HT1080 (cell line): Measurements from ENCODE around the gene PLCXD1. TPM values are rescaled to one million over a fixed set of nuclear protein-coding genes. Genes with fewer than 3 reads are reported as not detected.
A peak's percentile ranks its signal among the peaks of the same experiment; 100 is the strongest.
"Not testable (repeated sequence)": the region's sequence is repeated elsewhere in the genome, so short reads cannot be mapped to it uniquely, and the experiment has no call there.

ENCODE experiments used
- DNase-seq: peaks from one replicate; pipeline ENCODE4 v3.0.0-alpha.2; 2015; ENCODE audit warnings: low read depth
- total RNA-seq: library from RNA; depleted of rRNA; stranded (reverse); fragments of >200 nt; shearing (Covaris generic); gene quantifications from 2 replicates; pipeline ENCODE4 v1.2.3, GENCODE V29; 2014

The PLCXD1 gene
- total RNA-seq, 1 experiment from 2014 or later: 19.9 TPM

- no peak for DNase-seq
These were observed 35.5 kb downstream of the PLCXD1 start for GRCh38 chrX:316351-317325.

DNA sequence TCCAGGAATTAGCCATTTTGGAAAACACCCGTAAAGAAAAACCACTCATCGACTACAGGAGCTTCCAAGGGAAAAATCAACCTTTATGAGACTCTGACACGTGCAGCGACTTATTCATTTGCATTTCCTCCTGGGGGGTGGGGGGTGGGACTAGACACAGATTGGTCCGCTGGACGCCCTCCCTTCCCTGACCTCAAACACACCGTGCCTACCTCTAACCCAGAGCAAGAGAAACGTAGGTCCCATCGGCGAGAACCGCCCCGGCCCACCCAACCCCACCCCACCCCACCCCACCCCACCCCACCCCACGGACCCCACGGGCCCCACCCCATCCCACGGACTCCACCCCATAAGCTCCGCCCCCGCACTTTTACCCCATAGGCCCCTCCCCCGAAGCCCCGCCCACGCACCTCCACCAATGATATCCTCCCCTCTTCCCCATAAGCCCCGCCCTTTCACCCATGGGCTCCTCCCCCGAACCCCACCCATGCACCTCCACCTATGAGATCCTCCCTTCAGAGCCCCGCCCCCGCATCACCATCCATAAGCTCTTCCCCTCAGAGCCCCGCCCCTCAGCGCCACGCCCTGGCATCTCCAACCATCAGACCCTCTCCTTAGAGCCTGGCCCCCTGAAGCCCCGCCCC lies 36.4 kb downstream of the PLCXD1 start:
- no peak for DNase-seq

DNA sequence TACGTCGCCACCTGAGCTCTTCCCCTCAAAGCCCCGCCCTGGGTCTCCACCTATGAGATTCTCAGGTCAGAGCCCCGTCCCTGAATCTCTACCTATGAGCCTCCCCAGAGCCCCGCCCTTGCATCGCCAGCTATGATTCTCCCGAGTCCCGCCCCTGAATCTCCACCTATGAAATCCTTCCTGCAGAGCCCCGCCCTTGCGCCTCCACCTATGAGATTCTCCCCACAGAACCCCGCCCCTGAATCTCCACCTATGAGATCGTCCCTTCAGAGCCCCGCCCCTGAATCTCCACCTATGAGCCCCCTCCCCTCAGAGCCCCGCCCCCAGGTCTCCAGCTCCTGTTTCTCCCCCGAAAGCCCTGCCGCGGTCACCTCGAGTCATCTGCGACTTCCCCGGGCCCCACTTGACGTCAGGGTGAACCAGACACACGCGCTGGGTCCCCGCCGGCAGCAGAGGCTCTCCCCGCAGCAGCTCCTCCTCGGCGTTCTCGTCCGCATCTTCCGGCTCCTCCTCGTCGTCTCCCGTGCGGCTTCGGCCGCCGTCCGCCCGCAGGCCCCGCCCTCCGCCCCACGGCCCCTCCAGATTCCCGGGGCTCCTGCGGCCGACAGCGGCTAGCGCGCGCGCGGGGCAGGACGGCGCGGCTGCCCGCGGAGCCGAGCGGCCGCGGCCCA lies 37.0 kb downstream of the PLCXD1 start:
- peak; percentile 95 for DNase-seq

GRCh38 chrX:318739-319578 lies 37.8 kb downstream of the PLCXD1 start, which contains the start of gene GTPBP6:
Gene GTPBP6, minus strand, starts transcription at chrX:318796. Its CDS starts 9 bp downstream, at chrX:318787.
- DNase-seq: peak; percentile 100

DNA sequence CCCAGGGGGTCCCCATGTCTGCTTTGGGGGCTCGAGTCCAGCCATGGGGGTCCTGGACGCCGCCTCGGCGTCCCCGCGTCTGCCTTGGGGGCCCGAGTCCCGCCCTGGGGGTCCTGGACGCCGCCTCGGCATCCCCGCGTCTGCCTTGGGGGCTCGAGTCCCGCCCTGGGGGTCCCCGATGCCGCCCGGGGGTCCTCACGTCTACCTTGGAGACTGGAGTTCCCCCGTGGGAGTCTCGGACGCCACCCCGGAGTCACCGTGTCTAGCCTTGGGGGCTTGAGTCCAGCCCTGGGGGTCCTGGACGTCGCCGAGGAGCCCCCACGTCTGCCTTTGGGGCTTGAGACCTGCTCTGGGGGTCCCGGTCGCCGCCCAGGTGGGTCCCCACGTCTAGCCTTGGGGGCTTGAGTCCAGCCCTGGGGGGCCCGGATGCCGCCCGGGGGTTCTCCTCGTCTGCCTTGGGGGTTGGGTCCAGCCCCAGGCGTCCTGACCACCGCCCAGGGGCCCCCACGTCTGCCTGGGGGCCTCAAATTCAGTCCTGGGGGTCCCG lies 38.5 kb downstream of the PLCXD1 start:
- no peak for DNase-seq

- no peak for DNase-seq
These were observed 39.1 kb downstream of the PLCXD1 start for GRCh38 chrX:320126-320783.

DNA sequence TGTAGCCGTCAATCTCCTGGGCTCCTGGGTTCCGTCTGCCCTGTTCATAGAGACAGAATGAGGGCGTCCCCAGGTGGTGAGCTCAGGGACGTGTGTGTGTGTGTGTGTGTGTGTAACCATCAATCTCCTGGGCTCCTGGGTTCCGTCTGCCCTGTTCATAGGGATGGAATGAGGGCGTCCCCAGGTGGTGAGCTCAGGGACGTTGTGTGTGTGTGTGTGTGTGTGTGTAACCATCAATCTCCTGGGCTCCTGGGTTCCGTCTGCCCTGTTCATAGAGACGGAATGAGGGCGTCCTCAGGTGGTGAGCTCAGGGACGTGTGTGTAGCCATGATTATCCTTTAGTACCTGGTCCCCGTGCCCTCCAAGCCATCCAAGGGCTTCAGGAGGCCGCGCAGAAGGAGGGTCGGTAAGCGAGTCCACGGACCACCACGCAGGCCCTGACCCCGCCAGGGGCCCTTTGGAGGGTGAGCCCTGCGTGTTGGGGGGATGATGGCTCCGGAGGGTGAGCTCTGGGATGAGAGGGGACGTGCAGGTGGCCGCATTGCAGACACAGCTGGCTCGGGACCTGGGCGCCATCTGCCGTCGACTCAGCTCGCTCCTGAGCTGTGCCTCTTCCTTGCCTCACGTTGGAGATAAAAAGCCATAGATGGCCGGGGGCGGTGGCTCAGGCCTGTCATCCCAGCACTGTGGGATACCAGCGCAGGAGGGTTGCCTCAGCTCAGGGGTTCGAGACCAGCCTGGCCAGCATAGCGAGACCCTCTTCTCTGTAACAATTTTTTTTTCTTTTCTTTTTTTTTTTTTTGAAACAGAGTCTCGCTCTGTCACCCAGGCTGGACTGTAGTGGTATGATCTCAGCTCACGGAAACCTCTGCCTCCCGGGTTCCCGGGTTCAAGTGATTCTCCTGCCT lies 42.8 kb downstream of the PLCXD1 start:
- DNase-seq: peak; percentile 60

GRCh38 chrX:324664-325063 lies 43.5 kb downstream of the PLCXD1 start:
- not testable (repeated sequence) for DNase-seq

GRCh38 chrX:327660-328126 lies 46.5 kb downstream of the PLCXD1 start:
- no peak for DNase-seq

- no peak for DNase-seq
These were observed 48.2 kb downstream of the PLCXD1 start for GRCh38 chrX:329291-329910.

DNA sequence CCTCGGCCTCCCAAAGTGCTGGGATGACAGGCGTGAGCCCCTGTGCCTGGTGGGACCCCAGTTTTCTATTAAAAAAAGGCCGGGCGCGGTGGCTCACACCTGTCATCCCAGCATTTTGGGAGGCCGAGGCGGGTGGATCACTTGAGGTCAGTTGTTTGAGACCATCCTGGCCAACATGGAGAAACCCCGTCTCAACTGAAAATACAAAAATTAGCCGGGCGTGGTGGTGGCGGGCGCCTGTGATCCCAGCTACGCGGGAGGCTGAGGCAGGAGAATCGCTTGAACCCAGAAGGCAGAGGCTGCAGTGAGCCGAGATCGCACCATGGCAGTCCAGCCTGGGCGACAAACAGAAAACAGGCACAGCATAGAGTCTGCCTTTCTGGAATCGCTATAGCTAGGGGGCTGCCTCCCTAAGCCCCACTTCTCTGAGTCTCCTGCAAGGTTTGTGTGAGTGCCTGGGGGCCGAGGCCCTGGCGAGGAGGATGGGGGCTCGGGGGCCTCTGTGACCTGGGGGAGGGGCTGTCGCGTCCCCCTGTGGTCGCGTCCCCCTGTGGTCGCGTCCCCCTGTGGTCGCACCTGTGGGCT lies 49.1 kb downstream of the PLCXD1 start:
- not testable (repeated sequence) for DNase-seq

DNA sequence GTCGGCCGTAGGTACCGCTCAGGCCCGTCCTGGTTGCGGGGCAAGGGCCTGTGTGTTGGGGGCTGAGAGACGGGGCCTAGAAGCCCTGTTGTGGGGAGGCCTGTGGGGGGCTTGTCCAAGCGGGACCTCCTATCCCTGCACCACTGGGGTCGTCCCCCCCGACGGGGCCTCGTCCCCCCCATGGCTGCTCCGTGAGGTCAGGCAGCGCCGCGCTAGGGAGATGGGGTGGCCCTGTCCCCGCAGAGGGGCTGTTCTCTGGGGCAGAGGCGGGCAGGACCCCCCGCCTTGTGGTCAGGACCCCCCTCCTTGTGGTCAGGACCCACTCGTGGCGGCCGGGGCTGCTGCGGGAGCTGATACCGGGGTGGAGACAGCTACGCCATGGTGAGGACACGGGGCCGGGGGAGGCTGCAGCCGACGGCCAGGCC lies 49.6 kb downstream of the PLCXD1 start:
- no peak for DNase-seq

DNA sequence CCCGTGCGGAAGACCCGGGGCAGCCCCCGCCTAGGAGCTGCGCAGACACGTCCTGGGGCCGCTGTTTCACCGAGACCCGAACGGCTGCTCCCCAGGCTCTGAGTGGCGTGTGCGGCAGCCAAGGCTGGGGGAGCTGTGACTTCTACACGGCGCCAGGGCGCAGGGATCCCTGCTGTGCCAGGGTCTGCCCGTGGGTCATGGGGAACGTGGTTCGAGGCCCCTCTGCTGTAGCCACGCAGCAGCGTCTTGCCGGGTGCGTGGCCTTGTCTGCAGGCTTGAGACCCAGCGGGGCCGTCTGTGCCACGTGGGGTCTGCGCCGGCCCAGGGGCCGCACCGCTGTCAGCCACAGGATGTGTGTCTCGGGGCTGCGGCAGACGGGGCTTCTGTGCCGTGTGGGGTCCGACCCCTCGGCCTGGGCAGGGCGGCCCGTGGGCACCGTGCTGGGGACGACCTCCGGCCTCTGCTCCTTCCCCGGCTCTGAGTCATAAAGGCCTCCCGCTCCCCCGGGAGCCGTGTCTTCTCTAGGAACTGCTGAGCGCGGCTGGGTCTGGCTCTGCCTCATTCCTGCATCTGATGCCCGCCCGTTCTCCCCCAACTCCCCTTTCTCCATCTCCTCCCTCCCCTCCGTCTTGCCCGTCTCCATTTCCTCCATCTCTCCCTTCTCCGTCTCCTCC lies 50.1 kb downstream of the PLCXD1 start:
- DNase-seq: no peak

GRCh38 chrX:331825-332495 lies 50.8 kb downstream of the PLCXD1 start:
- no peak for DNase-seq

GRCh38 chrX:332496-332860 lies 51.3 kb downstream of the PLCXD1 start:
- no peak for DNase-seq

GRCh38 chrX:332916-333610 lies 51.9 kb downstream of the PLCXD1 start:
- no peak for DNase-seq
